ENCODE measurements around the gene SV2C.

Gene SV2C

GRCh38 chr5:76251656-76252055 is 168.5 kb downstream of the SV2C start:
- DNase-seq (ENCODE audit: low read depth in 2 of 2), result no peak

- no peak for DNase-seq (ENCODE audit: low read depth in 2 of 2)
These were observed 169.3 kb downstream of the SV2C start for GRCh38 chr5:76252437-76252836.

DNA sequence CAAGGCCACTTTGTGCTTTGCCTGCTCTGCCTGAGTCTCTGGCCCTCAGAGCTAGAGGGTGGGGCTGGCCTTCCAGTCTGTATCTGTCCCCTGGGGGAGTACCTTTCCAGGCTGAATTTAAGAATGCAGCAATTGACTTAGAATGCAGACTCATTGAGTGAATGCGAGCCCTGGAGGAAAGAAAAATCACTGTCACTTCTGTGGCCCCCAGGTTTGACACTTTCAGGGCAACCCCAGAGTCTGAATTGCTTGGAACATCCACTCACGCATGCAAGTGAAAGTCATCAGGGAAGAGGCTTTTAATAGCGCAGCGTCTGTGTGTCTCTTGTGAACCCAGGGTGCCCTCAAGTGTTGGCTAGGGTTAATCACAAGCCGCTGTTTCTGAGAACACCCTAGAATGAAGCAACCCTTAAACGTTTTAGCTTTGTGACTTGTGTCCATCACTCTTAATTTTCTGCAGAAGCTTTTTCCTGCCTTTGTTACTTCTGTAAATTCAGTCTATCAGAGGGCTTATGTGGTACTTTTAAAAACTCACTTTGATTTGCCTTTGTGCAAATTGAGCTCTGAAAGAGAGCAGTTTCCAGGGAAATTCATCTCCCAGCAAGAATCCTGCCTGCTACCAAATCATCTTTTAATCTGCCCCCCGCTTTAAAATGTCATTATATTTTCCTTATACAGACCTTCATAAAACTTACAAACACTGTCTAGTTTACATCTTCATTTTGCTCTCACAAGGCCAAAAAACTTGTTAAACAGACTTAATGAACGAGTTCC is 173.1 kb downstream of the SV2C start:
- DNase-seq (ENCODE audit: low read depth in 2 of 2), result peak; percentile 9 to 42

GRCh38 chr5:76257225-76257833 is 174.1 kb downstream of the SV2C start:
- no peak for DNase-seq (ENCODE audit: low read depth in 2 of 2)

DNA sequence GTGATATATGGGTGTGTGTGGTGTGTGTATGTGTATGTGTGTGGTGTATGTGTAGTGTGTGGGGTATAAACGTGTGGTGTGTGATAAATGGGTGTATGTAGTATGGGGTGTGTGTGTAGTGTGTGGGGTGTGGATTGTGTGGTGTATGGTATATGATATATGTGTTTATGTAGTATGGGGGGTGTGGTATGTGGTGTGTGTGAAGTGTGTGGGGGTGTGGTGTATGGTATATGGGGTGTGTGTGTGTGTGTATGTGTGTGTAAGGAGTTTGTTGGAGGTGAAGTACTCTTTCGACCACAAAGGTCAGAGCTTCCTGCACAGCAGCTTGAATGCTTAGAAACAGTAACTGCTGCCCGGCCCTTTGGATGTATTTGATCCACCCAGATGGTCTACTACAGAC is 174.7 kb downstream of the SV2C start:
- DNase-seq (ENCODE audit: low read depth in 2 of 2), result no peak

DNA sequence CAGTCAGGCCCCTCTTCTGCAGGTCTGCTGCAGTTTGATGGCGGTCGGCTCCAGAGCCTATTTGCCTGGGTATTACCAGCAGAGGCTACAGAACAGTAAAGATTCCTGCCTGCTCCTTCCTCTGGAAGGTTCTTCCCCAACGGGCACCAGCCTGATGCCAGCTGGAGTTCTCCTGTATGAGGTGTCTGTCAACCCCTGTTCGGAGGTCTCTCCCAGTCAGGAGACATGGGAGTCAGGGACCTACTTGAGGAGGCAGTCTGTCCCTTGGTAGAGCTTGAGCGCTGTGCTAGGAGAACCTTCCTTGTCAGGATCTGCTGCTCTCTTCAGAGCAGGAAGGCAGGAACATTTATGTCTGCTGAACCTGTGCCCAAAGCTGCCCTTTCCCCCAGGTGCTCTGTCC is 181.5 kb downstream of the SV2C start:
- DNase-seq (ENCODE audit: low read depth in 2 of 2), result no peak

- DNase-seq (ENCODE audit: low read depth in 2 of 2), result no peak
These were observed 186.2 kb downstream of the SV2C start for GRCh38 chr5:76269259-76269931.

GRCh38 chr5:76269932-76270610 is 186.9 kb downstream of the SV2C start:
- DNase-seq (ENCODE audit: low read depth in 2 of 2), result no peak

DNA sequence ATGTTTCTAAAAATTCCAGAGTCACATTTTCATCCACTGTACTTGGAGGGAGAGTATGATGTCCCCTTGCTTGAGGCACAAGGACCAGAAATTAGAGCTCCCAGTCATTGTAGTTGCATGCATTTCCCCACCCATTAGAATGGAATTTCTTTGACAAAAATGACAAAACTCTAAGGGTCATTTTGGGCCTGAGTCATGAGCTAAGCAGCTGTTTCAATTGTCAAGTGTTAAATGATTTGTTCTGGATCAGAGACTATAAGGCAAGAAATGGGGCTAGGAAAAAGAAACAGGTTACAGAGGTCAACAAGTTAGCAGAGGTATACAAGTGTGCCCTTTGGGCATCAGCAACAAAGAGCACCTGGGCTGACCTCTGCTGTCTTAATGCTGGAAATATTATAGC is 188.7 kb downstream of the SV2C start:
- no peak for DNase-seq (ENCODE audit: low read depth in 2 of 2)

- no peak for DNase-seq (ENCODE audit: low read depth in 2 of 2)
These were observed 190.2 kb downstream of the SV2C start for GRCh38 chr5:76273206-76273885.

- no peak for DNase-seq (ENCODE audit: low read depth in 2 of 2)
These were observed 191.4 kb downstream of the SV2C start for GRCh38 chr5:76274571-76274970.

- DNase-seq (ENCODE audit: low read depth in 2 of 2), result no peak
These were observed 194.6 kb downstream of the SV2C start for GRCh38 chr5:76277736-76278135.

GRCh38 chr5:76278261-76278789 is 195.1 kb downstream of the SV2C start:
- no peak for DNase-seq (ENCODE audit: low read depth in 2 of 2)

DNA sequence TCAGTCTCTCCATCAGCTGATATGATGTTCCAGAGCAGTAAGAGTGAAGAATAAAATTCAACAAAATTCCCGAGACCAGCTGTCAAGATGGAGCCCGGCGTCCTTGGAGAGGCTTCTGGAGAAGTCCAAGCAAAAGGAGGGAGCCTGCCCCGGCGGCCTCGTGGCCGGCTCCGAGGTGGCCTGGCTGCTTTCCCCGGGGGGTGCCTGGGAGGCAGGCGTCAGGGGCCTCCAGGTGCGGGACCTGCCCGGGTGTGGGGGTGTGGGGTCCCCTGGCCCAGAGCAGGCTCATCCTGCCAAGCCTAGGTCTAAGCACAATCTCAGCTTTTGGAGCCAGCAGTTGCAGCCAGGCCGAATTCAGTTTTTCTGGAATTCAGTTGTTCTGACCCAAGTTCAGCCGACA is 197.3 kb downstream of the SV2C start:
- DNase-seq (ENCODE audit: low read depth in 2 of 2), result no peak

DNA sequence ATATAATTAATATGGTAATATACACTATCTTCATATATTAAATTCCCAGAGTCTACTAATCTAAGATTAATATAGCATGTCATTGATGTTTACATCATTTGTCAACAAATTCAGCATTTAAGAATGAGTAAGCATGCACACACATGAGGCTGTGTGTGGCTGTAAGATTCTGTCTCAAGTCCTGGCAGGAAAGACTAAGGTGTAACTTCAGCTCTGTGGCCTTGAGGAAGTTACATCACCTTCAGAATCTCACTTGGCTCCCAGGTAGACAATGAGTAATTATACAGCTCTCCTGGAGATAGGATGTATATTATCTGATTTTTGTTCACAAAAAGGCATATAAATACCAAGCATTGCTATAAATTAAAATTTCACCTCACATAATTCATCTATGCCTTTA is 200.5 kb downstream of the SV2C start:
- no peak for DNase-seq (ENCODE audit: low read depth in 2 of 2)

DNA sequence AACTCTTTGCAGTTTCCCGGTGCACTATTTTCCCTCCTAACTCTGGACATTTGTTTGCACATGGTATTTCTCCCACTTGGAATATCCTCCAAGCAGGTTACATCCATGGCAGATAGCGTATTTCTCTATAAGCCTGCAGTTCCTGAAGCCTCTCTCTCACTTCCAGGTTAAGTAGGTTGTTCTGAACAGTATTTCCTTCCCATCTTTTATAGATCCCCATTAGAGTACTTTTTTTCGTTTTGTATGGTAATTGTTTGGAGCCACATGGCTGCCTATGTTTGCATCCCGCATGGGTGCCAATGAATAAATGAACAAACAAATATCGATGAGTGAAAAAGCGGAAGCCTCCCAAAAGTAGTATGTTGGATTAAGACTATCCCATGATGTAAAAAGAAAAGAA is 206.5 kb downstream of the SV2C start:
- no peak for DNase-seq (ENCODE audit: low read depth in 2 of 2)

GRCh38 chr5:76290321-76290757 is 207.2 kb downstream of the SV2C start:
- no peak for DNase-seq (ENCODE audit: low read depth in 2 of 2)

DNA sequence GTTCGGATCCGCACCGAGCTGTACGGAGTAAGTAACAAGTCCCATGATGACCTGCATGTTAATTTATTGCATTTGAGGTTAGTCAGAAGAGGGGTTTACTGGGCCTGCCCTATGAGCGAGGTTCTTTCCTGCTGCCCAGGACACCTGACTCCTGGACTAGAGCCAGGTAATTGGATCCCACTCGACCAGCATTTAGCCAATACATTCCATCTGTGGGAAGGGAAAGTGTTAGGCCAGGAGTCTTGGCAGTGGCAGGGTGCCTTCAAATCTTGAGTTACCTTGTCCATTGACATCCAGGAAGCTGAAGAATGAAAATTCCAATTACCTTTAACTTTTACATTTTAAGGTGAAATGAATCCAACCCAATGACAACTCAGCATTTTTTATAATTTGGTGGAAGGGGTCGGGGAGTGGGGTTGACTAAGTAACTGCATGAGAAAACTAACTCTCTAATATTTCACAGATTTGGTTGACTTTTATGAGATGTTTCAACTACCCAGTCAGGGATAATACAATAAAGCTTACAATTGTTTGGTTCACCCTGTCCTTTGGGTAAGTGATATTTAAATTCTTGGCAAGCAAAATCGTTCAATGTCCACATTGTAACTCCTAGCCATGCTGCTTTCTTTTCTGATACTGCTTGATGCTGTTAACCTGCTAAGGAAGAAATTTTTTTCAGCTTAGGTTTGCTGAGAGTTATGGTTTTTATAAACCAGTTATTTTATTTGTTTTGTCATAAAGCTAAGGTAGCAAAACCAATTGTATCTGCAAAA is 208.3 kb downstream of the SV2C start:
- DNase-seq (ENCODE audit: low read depth in 2 of 2), result no peak

DNA sequence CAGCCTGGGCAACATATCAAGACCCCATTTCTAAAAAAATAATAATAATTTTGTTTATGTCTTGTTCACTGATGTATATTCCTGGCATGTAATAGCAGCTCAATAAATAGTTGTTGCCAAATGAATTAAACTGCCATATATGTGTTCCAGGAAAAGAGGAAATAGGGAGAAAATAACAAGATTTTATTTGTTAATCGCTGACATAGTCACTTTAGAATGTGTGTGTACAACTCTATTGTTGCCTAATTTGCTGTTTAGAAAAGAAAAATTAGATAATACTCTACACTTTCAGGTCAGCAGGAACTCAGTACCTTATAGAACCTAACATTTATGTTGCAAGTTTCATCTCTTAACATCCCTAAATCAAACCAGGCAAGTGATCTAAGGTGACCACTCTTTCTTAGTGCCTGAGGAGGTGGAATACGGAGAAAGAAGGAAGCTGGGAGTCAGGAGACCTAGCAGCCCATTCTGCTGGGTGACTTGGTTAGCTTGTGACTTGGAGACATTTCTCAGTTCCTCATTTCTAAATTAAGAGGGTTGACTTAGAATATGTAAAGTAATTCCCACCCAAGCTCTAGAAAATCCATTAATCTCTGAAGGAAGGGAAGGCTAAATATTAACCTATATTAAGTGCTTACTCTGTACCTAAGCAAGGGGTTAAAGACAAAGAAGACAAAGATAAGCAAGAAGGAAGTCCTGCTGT is 209.6 kb downstream of the SV2C start:
- DNase-seq (ENCODE audit: low read depth in 2 of 2), result no peak

- DNase-seq (ENCODE audit: low read depth in 2 of 2), result no peak
These were observed 211.4 kb downstream of the SV2C start for GRCh38 chr5:76294573-76294972.
